ENCODE measurements around the gene ELFN1.

DNA sequence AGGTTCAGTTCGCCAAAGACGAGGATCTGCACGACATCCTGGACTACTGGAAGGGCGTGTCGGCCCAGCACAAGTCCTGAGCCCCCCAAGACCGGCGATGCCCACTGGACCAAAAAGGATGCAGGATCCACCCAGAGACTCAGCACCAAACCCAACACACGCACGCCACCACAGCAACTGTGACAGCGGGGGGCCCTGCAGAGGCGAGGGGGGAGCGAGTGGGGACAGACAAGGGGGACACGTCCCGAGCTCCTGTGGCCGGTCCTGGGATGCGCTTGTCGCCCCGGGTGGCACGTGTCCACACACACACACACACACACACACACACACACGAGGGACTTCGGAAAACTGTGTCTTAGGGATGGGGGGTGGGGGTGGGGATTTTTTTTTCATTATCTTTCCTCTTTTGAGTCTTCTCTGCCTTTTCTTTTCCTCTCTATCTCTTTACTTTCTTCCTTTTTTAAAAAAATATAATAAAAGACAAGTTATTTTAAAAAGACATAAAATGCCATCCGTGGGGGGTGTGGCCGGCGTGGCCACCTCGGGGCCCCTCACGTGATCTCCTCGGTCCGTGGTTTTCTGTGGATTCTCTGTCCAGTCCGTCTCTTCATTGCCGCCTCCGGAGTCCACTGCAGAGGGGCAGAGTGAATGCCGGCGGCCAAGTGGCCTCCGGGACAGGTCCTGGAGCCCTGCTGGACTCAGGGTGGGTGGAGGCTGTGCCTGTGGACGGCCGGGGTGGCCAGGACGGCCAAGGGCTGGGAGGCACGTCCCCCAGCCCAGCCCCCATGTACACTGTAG, 77.1 kb downstream of the ELFN1 start:
- no peak for TF ChIP-seq EZH2phosphoT487 (conservative IDR thresholded peaks at IDR 0.05; ENCODE audit: low read length)
- TF ChIP-seq, protein P1, sequence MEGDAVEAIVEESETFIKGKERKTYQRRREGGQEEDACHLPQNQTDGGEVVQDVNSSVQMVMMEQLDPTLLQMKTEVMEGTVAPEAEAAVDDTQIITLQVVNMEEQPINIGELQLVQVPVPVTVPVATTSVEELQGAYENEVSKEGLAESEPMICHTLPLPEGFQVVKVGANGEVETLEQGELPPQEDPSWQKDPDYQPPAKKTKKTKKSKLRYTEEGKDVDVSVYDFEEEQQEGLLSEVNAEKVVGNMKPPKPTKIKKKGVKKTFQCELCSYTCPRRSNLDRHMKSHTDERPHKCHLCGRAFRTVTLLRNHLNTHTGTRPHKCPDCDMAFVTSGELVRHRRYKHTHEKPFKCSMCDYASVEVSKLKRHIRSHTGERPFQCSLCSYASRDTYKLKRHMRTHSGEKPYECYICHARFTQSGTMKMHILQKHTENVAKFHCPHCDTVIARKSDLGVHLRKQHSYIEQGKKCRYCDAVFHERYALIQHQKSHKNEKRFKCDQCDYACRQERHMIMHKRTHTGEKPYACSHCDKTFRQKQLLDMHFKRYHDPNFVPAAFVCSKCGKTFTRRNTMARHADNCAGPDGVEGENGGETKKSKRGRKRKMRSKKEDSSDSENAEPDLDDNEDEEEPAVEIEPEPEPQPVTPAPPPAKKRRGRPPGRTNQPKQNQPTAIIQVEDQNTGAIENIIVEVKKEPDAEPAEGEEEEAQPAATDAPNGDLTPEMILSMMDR (IDR thresholded peaks at IDR 0.05; ENCODE audit: insufficient read depth, low read length, poor library complexity, severe bottlenecking): no peak
